WTC11 (cell line): Measurements from ENCODE around the gene PLP2. TPM values are rescaled to one million over a fixed set of nuclear protein-coding genes. Genes with fewer than 3 reads are reported as not detected.

Experiments used
- ATAC-seq: fragments of 200-7000 bp; cut with Tn5 transposase; 2 replicates; pipeline ENCODE4 v1.10.0; 2021; ENCODE audit warnings: mild to moderate bottlenecking, moderate library complexity
- CTCF ChIA-PET: fragments of 300-600 bp; sonication (Branson Sonifier 250); formaldehyde crosslinking; loops from one replicate; lab custom pipeline; 2021; ENCODE audit warnings: antibody characterized with exemption; lab: Charles Lee
- POLR2A ChIA-PET: fragments of 350-600 bp; sonication (Branson Sonifier 250); formaldehyde crosslinking; loops from one replicate; lab custom pipeline; 2021; ENCODE audit warnings: antibody characterized with exemption; lab: Charles Lee
- DNase-seq: peaks from one replicate; pipeline ENCODE4 v3.0.0; 2021; ENCODE audit warnings: low spot score
- H3K27ac Mint-ChIP-seq: 2 replicates; pipeline ENCODE4 v1.8.0; 2021; ENCODE audit warnings: mixed read lengths
- H3K27me3 Mint-ChIP-seq: 2 replicates; pipeline ENCODE4 v1.8.0; 2021; ENCODE audit warnings: low read depth, mild to moderate bottlenecking, moderate library complexity, mixed read lengths
- H3K36me3 Mint-ChIP-seq: 2 replicates; pipeline ENCODE4 v1.8.0; 2021; ENCODE audit warnings: mixed read lengths
- H3K4me1 Mint-ChIP-seq: 2 replicates; pipeline ENCODE4 v1.8.0; 2022; ENCODE audit warnings: mixed read lengths
- H3K4me3 Mint-ChIP-seq: 2 replicates; pipeline ENCODE4 v1.8.0; 2021; ENCODE audit warnings: mild to moderate bottlenecking, moderate library complexity, mixed read lengths
- H3K9me3 Mint-ChIP-seq: 2 replicates; pipeline ENCODE4 v1.8.0; 2021; ENCODE audit warnings: mixed read lengths
- ATF1 ChIP-seq: sonication (generic); formaldehyde crosslinking; IDR thresholded peaks from 2 replicates; pipeline ENCODE4 v1.8.1; 2023; ENCODE audit warnings: mild to moderate bottlenecking, moderate library complexity, missing genetic modification reagents
- CREM ChIP-seq: sonication (generic); formaldehyde crosslinking; IDR thresholded peaks from 2 replicates; pipeline ENCODE4 v1.8.1; 2022; ENCODE audit warnings: mild to moderate bottlenecking, missing genetic modification reagents, moderate library complexity
- ELF4 ChIP-seq: sonication (generic); formaldehyde crosslinking; IDR thresholded peaks from 2 replicates; pipeline ENCODE4 v1.8.1; 2022; ENCODE audit warnings: low read depth, mild to moderate bottlenecking, moderate library complexity, missing genetic modification reagents
- FOXP1 ChIP-seq: sonication (generic); formaldehyde crosslinking; IDR thresholded peaks from 2 replicates; pipeline ENCODE4 v1.8.0; 2022; ENCODE audit warnings: missing genetic modification reagents, mild to moderate bottlenecking, moderate library complexity, borderline replicate concordance
- KAT7 ChIP-seq: sonication (generic); formaldehyde crosslinking; IDR thresholded peaks from 2 replicates; pipeline ENCODE4 v1.8.1; 2023; ENCODE audit warnings: missing genetic modification reagents, mild to moderate bottlenecking, borderline replicate concordance
- MYBL2 ChIP-seq: sonication (generic); formaldehyde crosslinking; IDR thresholded peaks from 2 replicates; pipeline ENCODE4 v1.8.1; 2023; ENCODE audit warnings: mild to moderate bottlenecking, moderate library complexity, missing genetic modification reagents
- SMAD3 ChIP-seq: sonication (generic); formaldehyde crosslinking; IDR thresholded peaks from 2 replicates; pipeline ENCODE4 v1.8.0; 2022; ENCODE audit warnings: missing genetic modification reagents, mild to moderate bottlenecking, borderline replicate concordance
- SOX15 ChIP-seq: fragments of 250-450 bp; sonication (Bioruptor Pico); IDR thresholded peaks from 2 replicates; pipeline ENCODE4 v1.9.0; 2021; ENCODE audit warnings: mild to moderate bottlenecking
- ZNF138 ChIP-seq: sonication (generic); formaldehyde crosslinking; conservative IDR thresholded peaks from 2 replicates; pipeline ENCODE4 v1.8.1; 2022; ENCODE audit warnings: mild to moderate bottlenecking, moderate library complexity, missing genetic modification reagents
- ZNF232 ChIP-seq: sonication (generic); formaldehyde crosslinking; IDR thresholded peaks from 2 replicates; pipeline ENCODE4 v1.8.0; 2022; ENCODE audit warnings: mild to moderate bottlenecking, missing genetic modification reagents
- ZNF423 ChIP-seq: fragments of 250-450 bp; sonication (Bioruptor Pico); IDR thresholded peaks from 2 replicates; pipeline ENCODE4 v2.1.2; 2022; ENCODE audit warnings: mild to moderate bottlenecking, moderate library complexity
- ZNF671 ChIP-seq: fragments of 250-450 bp; sonication (Bioruptor Pico); IDR thresholded peaks from 2 replicates; pipeline ENCODE4 v1.8.0; 2021; ENCODE audit warnings: mild to moderate bottlenecking
- total RNA-seq: library from RNA; stranded (reverse); gene quantifications from 3 replicates; pipeline ENCODE4 v1.2.3, GENCODE V29; 2021
- TF ChIP-seq, protein P1 (sequence below): sonication (generic); formaldehyde crosslinking; conservative IDR thresholded peaks from 2 replicates; pipeline ENCODE4 v1.8.1; 2023; ENCODE audit warnings: mild to moderate bottlenecking, low read depth, missing genetic modification reagents, moderate library complexity
- TF ChIP-seq, protein P2 (sequence below): fragments of 250-450 bp; sonication (Bioruptor Pico); IDR thresholded peaks from 2 replicates; pipeline ENCODE4 v1.9.0; 2021; ENCODE audit warnings: moderate library complexity, mild to moderate bottlenecking, inconsistent platforms, borderline replicate concordance
- TF ChIP-seq, protein P3 (sequence below): sonication (generic); formaldehyde crosslinking; IDR thresholded peaks from 2 replicates; pipeline ENCODE4 v1.8.0; 2023; ENCODE audit warnings: missing genetic modification reagents, mild to moderate bottlenecking, borderline replicate concordance
- TF ChIP-seq, protein P4 (sequence below): sonication (generic); formaldehyde crosslinking; IDR thresholded peaks from 2 replicates; pipeline ENCODE4 v1.8.1; 2022; ENCODE audit warnings: low read depth, mild to moderate bottlenecking, moderate library complexity, missing genetic modification reagents, borderline replicate concordance
- TF ChIP-seq, protein P5 (sequence below): sonication (generic); formaldehyde crosslinking; IDR thresholded peaks from 2 replicates; pipeline ENCODE4 v1.8.1; 2022; ENCODE audit warnings: mild to moderate bottlenecking, missing genetic modification reagents, moderate library complexity, borderline replicate concordance
- TF ChIP-seq, protein P6 (sequence below): sonication (generic); formaldehyde crosslinking; IDR thresholded peaks from 2 replicates; pipeline ENCODE4 v1.8.0; 2023; ENCODE audit warnings: mild to moderate bottlenecking, missing genetic modification reagents
- TF ChIP-seq, protein P7 (sequence below): sonication (generic); formaldehyde crosslinking; IDR thresholded peaks from 2 replicates; pipeline ENCODE4 v1.8.1; 2023; ENCODE audit warnings: mild to moderate bottlenecking, moderate library complexity, missing genetic modification reagents
- TF ChIP-seq, protein P8 (sequence below): sonication (generic); formaldehyde crosslinking; IDR thresholded peaks from 2 replicates; pipeline ENCODE4 v1.8.0; 2022; ENCODE audit warnings: mild to moderate bottlenecking, missing genetic modification reagents

Gene PLP2
- total RNA-seq, 1 experiment from 2014 or later: 12.4 TPM

DNA sequence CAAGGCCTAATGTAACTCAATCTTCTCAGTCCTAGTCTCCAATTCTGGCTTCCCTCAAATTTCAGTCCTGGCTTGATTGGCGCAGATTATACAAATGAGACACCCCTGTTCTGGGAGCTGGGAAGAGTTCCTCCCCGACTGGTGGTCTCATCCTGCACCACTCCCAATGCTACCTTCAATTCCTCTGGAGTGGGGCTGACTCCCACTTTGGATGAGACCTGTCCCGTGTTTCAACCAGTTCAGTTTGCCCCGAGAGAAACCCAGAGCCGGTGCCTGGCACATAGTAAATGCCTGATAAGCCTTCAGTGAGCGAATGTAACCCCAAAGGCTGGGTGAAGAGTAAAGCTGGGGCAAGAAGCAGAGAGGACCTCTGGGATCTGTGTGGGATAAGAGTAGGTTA is 32.3 kb downstream of the PLP2 start:
- no peak overlapping the region for H3K4me3 Mint-ChIP-seq
- no peak for ATAC-seq
- no peaks in the 10 kb centered on the region; the same call in 1 of the 2 replicates for H3K27me3 Mint-ChIP-seq
- DNase-seq: no peak
- CTCF ChIA-PET: no interaction called here
- TF ChIP-seq CREM (no peak), ZNF138 (CRISPR knock-in tag) (no peak), MYBL2 (CRISPR knock-in tag) (no peak), ELF4 (CRISPR knock-in tag) (no peak), ZNF423 (CRISPR knock-in tag) (no peak), ATF1 (CRISPR knock-in tag) (no peak), ZNF671 (CRISPR knock-in tag) (no peak), FOXP1 (CRISPR knock-in tag) (no peak), ZNF232 (no peak), SOX15 (no peak), KAT7 (no peak)
- TF ChIP-seq, protein P1, sequence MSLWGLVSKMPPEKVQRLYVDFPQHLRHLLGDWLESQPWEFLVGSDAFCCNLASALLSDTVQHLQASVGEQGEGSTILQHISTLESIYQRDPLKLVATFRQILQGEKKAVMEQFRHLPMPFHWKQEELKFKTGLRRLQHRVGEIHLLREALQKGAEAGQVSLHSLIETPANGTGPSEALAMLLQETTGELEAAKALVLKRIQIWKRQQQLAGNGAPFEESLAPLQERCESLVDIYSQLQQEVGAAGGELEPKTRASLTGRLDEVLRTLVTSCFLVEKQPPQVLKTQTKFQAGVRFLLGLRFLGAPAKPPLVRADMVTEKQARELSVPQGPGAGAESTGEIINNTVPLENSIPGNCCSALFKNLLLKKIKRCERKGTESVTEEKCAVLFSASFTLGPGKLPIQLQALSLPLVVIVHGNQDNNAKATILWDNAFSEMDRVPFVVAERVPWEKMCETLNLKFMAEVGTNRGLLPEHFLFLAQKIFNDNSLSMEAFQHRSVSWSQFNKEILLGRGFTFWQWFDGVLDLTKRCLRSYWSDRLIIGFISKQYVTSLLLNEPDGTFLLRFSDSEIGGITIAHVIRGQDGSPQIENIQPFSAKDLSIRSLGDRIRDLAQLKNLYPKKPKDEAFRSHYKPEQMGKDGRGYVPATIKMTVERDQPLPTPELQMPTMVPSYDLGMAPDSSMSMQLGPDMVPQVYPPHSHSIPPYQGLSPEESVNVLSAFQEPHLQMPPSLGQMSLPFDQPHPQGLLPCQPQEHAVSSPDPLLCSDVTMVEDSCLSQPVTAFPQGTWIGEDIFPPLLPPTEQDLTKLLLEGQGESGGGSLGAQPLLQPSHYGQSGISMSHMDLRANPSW: no peak
- TF ChIP-seq, protein P2, sequence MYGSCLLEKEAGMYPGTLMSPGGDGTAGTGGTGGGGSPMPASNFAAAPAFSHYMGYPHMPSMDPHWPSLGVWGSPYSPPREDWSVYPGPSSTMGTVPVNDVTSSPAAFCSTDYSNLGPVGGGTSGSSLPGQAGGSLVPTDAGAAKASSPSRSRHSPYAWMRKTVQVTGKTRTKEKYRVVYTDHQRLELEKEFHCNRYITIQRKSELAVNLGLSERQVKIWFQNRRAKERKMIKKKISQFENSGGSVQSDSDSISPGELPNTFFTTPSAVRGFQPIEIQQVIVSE (CRISPR knock-in tag): no peak
- TF ChIP-seq, protein P3, sequence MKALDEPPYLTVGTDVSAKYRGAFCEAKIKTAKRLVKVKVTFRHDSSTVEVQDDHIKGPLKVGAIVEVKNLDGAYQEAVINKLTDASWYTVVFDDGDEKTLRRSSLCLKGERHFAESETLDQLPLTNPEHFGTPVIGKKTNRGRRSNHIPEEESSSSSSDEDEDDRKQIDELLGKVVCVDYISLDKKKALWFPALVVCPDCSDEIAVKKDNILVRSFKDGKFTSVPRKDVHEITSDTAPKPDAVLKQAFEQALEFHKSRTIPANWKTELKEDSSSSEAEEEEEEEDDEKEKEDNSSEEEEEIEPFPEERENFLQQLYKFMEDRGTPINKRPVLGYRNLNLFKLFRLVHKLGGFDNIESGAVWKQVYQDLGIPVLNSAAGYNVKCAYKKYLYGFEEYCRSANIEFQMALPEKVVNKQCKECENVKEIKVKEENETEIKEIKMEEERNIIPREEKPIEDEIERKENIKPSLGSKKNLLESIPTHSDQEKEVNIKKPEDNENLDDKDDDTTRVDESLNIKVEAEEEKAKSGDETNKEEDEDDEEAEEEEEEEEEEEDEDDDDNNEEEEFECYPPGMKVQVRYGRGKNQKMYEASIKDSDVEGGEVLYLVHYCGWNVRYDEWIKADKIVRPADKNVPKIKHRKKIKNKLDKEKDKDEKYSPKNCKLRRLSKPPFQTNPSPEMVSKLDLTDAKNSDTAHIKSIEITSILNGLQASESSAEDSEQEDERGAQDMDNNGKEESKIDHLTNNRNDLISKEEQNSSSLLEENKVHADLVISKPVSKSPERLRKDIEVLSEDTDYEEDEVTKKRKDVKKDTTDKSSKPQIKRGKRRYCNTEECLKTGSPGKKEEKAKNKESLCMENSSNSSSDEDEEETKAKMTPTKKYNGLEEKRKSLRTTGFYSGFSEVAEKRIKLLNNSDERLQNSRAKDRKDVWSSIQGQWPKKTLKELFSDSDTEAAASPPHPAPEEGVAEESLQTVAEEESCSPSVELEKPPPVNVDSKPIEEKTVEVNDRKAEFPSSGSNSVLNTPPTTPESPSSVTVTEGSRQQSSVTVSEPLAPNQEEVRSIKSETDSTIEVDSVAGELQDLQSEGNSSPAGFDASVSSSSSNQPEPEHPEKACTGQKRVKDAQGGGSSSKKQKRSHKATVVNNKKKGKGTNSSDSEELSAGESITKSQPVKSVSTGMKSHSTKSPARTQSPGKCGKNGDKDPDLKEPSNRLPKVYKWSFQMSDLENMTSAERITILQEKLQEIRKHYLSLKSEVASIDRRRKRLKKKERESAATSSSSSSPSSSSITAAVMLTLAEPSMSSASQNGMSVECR: no peak
- TF ChIP-seq, protein P4, sequence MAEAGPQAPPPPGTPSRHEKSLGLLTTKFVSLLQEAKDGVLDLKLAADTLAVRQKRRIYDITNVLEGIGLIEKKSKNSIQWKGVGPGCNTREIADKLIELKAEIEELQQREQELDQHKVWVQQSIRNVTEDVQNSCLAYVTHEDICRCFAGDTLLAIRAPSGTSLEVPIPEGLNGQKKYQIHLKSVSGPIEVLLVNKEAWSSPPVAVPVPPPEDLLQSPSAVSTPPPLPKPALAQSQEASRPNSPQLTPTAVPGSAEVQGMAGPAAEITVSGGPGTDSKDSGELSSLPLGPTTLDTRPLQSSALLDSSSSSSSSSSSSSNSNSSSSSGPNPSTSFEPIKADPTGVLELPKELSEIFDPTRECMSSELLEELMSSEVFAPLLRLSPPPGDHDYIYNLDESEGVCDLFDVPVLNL (CRISPR knock-in tag): no peak
- TF ChIP-seq, protein P5, sequence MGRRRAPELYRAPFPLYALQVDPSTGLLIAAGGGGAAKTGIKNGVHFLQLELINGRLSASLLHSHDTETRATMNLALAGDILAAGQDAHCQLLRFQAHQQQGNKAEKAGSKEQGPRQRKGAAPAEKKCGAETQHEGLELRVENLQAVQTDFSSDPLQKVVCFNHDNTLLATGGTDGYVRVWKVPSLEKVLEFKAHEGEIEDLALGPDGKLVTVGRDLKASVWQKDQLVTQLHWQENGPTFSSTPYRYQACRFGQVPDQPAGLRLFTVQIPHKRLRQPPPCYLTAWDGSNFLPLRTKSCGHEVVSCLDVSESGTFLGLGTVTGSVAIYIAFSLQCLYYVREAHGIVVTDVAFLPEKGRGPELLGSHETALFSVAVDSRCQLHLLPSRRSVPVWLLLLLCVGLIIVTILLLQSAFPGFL (CRISPR knock-in tag): no peak
- no peaks in the 10 kb centered on the region for H3K36me3 Mint-ChIP-seq
- peaks cover 6% of the 10 kb centered on the region for H3K4me1 Mint-ChIP-seq
- no peak overlapping the region for H3K27ac Mint-ChIP-seq
- POLR2A ChIA-PET: no interaction called here
- no peaks in the 10 kb centered on the region for H3K9me3 Mint-ChIP-seq

DNA sequence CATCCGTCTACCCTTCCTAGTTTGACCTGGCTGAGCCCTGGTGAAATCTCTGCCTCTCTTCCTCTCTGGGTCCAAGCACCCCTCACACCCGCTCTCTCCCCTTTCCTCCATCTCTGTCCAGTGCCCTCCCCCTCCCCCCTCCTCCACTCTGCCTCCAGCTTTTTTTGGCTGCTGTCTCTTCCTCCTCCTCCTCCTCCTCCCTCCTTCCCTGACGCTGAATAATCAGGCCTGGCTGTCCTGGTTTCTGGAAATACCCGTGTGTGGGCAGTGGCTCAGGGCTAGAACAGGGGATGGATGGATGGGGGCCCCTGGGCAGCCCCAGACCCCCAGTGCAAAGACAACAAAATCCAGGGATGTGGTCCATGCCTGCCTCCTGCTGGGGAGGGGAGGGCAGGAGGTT is 33.0 kb downstream of the PLP2 start:
- no peaks in the 10 kb centered on the region; the same call in 1 of the 2 replicates for H3K27me3 Mint-ChIP-seq
- DNase-seq (no peak), ATAC-seq (no peak)
- POLR2A ChIA-PET: no interaction called here
- H3K36me3 Mint-ChIP-seq: no peaks in the 10 kb centered on the region
- peaks cover 5% of the 10 kb centered on the region for H3K4me1 Mint-ChIP-seq
- H3K4me3 Mint-ChIP-seq: no peak overlapping the region
- no peak overlapping the region for H3K27ac Mint-ChIP-seq
- H3K9me3 Mint-ChIP-seq: no peaks in the 10 kb centered on the region
- CTCF ChIA-PET: no interaction called here
- TF ChIP-seq, protein P6, sequence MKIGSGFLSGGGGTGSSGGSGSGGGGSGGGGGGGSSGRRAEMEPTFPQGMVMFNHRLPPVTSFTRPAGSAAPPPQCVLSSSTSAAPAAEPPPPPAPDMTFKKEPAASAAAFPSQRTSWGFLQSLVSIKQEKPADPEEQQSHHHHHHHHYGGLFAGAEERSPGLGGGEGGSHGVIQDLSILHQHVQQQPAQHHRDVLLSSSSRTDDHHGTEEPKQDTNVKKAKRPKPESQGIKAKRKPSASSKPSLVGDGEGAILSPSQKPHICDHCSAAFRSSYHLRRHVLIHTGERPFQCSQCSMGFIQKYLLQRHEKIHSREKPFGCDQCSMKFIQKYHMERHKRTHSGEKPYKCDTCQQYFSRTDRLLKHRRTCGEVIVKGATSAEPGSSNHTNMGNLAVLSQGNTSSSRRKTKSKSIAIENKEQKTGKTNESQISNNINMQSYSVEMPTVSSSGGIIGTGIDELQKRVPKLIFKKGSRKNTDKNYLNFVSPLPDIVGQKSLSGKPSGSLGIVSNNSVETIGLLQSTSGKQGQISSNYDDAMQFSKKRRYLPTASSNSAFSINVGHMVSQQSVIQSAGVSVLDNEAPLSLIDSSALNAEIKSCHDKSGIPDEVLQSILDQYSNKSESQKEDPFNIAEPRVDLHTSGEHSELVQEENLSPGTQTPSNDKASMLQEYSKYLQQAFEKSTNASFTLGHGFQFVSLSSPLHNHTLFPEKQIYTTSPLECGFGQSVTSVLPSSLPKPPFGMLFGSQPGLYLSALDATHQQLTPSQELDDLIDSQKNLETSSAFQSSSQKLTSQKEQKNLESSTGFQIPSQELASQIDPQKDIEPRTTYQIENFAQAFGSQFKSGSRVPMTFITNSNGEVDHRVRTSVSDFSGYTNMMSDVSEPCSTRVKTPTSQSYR (CRISPR knock-in tag): no peak
- TF ChIP-seq SMAD3 (CRISPR knock-in tag): no peak
- no peak for TF ChIP-seq KAT7
- no peak for TF ChIP-seq ATF1 (CRISPR knock-in tag)
- TF ChIP-seq, protein P7, sequence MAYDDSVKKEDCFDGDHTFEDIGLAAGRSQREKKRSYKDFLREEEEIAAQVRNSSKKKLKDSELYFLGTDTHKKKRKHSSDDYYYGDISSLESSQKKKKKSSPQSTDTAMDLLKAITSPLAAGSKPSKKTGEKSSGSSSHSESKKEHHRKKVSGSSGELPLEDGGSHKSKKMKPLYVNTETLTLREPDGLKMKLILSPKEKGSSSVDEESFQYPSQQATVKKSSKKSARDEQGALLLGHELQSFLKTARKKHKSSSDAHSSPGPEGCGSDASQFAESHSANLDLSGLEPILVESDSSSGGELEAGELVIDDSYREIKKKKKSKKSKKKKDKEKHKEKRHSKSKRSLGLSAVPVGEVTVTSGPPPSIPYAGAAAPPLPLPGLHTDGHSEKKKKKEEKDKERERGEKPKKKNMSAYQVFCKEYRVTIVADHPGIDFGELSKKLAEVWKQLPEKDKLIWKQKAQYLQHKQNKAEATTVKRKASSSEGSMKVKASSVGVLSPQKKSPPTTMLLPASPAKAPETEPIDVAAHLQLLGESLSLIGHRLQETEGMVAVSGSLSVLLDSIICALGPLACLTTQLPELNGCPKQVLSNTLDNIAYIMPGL: no peak
- TF ChIP-seq, protein P8, sequence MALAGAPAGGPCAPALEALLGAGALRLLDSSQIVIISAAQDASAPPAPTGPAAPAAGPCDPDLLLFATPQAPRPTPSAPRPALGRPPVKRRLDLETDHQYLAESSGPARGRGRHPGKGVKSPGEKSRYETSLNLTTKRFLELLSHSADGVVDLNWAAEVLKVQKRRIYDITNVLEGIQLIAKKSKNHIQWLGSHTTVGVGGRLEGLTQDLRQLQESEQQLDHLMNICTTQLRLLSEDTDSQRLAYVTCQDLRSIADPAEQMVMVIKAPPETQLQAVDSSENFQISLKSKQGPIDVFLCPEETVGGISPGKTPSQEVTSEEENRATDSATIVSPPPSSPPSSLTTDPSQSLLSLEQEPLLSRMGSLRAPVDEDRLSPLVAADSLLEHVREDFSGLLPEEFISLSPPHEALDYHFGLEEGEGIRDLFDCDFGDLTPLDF (CRISPR knock-in tag): no peak
